HUES64 (cell line): ENCODE results near the gene CLRN2.
"Not testable (repeated sequence)": the region's sequence is repeated elsewhere in the genome, so short reads cannot be mapped to it uniquely, and the experiment has no call there.

ENCODE experiments used
- H3K27ac ChIP-seq: 2 replicates; pipeline ENCODE4 v1.7.0; 2013; ENCODE audit warnings: low read depth, low read length, inconsistent platforms
- H3K27me3 ChIP-seq: 2 replicates; pipeline ENCODE4 v1.6.1; 2013; ENCODE audit warnings: mild to moderate bottlenecking, low read length; ENCODE audit not compliant: insufficient read depth
- H3K36me3 ChIP-seq: 2 replicates; pipeline ENCODE4 v1.6.1; 2013; ENCODE audit warnings: mild to moderate bottlenecking, low read length; ENCODE audit not compliant: insufficient read depth
- H3K4me1 ChIP-seq: 2 replicates; pipeline ENCODE4 v1.6.1; 2013; ENCODE audit warnings: mild to moderate bottlenecking, low read length, moderate library complexity; ENCODE audit not compliant: insufficient read depth
- H3K4me3 ChIP-seq: 2 replicates; pipeline ENCODE4 v1.5.1; 2013; ENCODE audit warnings: mild to moderate bottlenecking, low read length, moderate library complexity
- H3K9ac ChIP-seq: 2 replicates; pipeline ENCODE4 v1.6.1; 2013; ENCODE audit warnings: mild to moderate bottlenecking, low read depth, low read length
- H3K9me3 ChIP-seq: 2 replicates; pipeline ENCODE4 v1.6.1; 2013; ENCODE audit warnings: low read depth, low read length; ENCODE audit not compliant: insufficient read depth
- WGBS: fragments of 150-250, 120-280 bp; methylation state at CpG from one replicate; pipeline ENCODE4 v1.1.7; 2013; ENCODE audit warnings: missing lambda C conversion rate; 5-methylcytosine and 5-hydroxymethylcytosine counted together

CLRN2 gene

GRCh38 chr4:17528551-17529165 lies 13.7 kb downstream of the CLRN2 start:
- no peaks in the 10 kb centered on the region for H3K9me3 ChIP-seq
- H3K9ac ChIP-seq = no peak overlapping the region
- H3K4me1 ChIP-seq = no peaks in the 10 kb centered on the region
- H3K4me3 ChIP-seq = no peak overlapping the region
- H3K36me3 ChIP-seq = no peaks in the 10 kb centered on the region
- H3K27ac ChIP-seq = no peak overlapping the region
- 95% methylated on average over 10 of the region's 10 CpGs for WGBS
- no peaks in the 10 kb centered on the region for H3K27me3 ChIP-seq

- Histone ChIP-seq H3K27me3 (no peaks in the 10 kb centered on the region), H3K4me1 (no peaks in the 10 kb centered on the region), H3K9ac (no peak overlapping the region), H3K36me3 (no peaks in the 10 kb centered on the region), H3K9me3 (no peaks in the 10 kb centered on the region), H3K27ac (no peak overlapping the region), H3K4me3 (no peak overlapping the region)
- WGBS = 77% methylated on average over 8 of the region's 8 CpGs
These were observed 16.7 kb downstream of the CLRN2 start for GRCh38 chr4:17531538-17532285.

- no peaks in the 10 kb centered on the region for H3K9me3 ChIP-seq
- 97% methylated on average over 4 of the region's 4 CpGs for WGBS
These were observed 19.7 kb downstream of the CLRN2 start for GRCh38 chr4:17534705-17535104.

GRCh38 chr4:17535242-17535641 lies 20.3 kb downstream of the CLRN2 start:
- no peaks in the 10 kb centered on the region for H3K9me3 ChIP-seq
- no peak overlapping the region for H3K27ac ChIP-seq
- no peaks in the 10 kb centered on the region for H3K27me3 ChIP-seq
- H3K4me3 ChIP-seq = no peak overlapping the region
- WGBS = 96% methylated on average over 3 of the region's 4 CpGs
- H3K9ac ChIP-seq = no peak overlapping the region
- H3K36me3 ChIP-seq = no peaks in the 10 kb centered on the region
- H3K4me1 ChIP-seq = no peaks in the 10 kb centered on the region

More at GRCh38 chr4:17534705-17535104, 19.7 kb downstream of the CLRN2 start:
- H3K27me3 ChIP-seq = no peaks in the 10 kb centered on the region
- no peaks in the 10 kb centered on the region for H3K36me3 ChIP-seq
- H3K4me3 ChIP-seq = no peak overlapping the region
- no peaks in the 10 kb centered on the region for H3K4me1 ChIP-seq
- H3K9ac ChIP-seq = no peak overlapping the region
- H3K27ac ChIP-seq = no peak overlapping the region

GRCh38 chr4:17535906-17536305 lies 20.9 kb downstream of the CLRN2 start:
- WGBS = 95% methylated on average over 3 of the region's 3 CpGs
- H3K9me3 ChIP-seq = no peaks in the 10 kb centered on the region
- H3K36me3 ChIP-seq = no peaks in the 10 kb centered on the region
- no peak overlapping the region for H3K4me3 ChIP-seq
- H3K27me3 ChIP-seq = no peaks in the 10 kb centered on the region
- H3K4me1 ChIP-seq = no peaks in the 10 kb centered on the region
- H3K9ac ChIP-seq = no peak overlapping the region
- no peak overlapping the region for H3K27ac ChIP-seq

- not testable (repeated sequence) for H3K4me1 ChIP-seq, H3K27me3 ChIP-seq, H3K36me3 ChIP-seq, H3K4me3 ChIP-seq, H3K9ac ChIP-seq, H3K9me3 ChIP-seq, H3K27ac ChIP-seq
- WGBS = 91% methylated on average over 5 of the region's 6 CpGs
These were observed 22.1 kb downstream of the CLRN2 start for GRCh38 chr4:17537060-17537459.

- Histone ChIP-seq H3K27ac (no peak overlapping the region), H3K27me3 (peaks cover 10% of the 10 kb centered on the region; the same call in 1 of the 2 replicates), H3K4me1 (peaks cover 9% of the 10 kb centered on the region), H3K4me3 (no peak overlapping the region), H3K9me3 (no peaks in the 10 kb centered on the region), H3K9ac (no peak overlapping the region), H3K36me3 (no peaks in the 10 kb centered on the region)
- whole genome bisulfite sequencing = 31% methylated on average over 5 of the region's 6 CpGs
These were observed 29.2 kb downstream of the CLRN2 start for GRCh38 chr4:17544205-17544604.

- 78% methylated on average over 3 of the region's 3 CpGs for WGBS
- peaks cover 10% of the 10 kb centered on the region; the same call in 1 of the 2 replicates for H3K27me3 ChIP-seq
- H3K36me3 ChIP-seq = no peaks in the 10 kb centered on the region
- peaks cover 9% of the 10 kb centered on the region for H3K4me1 ChIP-seq
- H3K9me3 ChIP-seq = no peaks in the 10 kb centered on the region
- no peak overlapping the region for H3K4me3 ChIP-seq
- no peak overlapping the region for H3K27ac ChIP-seq
- no peak overlapping the region for H3K9ac ChIP-seq
These were observed 29.9 kb downstream of the CLRN2 start for GRCh38 chr4:17544831-17545234.

- Histone ChIP-seq H3K4me3 (no peak overlapping the region), H3K36me3 (no peaks in the 10 kb centered on the region), H3K9me3 (no peaks in the 10 kb centered on the region), H3K27me3 (peaks cover 10% of the 10 kb centered on the region; the same call in 1 of the 2 replicates), H3K4me1 (peaks cover 9% of the 10 kb centered on the region), H3K9ac (no peak overlapping the region), H3K27ac (no peak overlapping the region)
- WGBS = 74% methylated on average over 10 of the region's 11 CpGs
These were observed 30.6 kb downstream of the CLRN2 start for GRCh38 chr4:17545374-17546140.

GRCh38 chr4:17546222-17546621 lies 31.3 kb downstream of the CLRN2 start:
- 93% methylated on average over 10 of the region's 10 CpGs for WGBS
- Histone ChIP-seq H3K27ac (no peak overlapping the region), H3K9me3 (no peaks in the 10 kb centered on the region)

GRCh38 chr4:17546678-17547077 lies 31.7 kb downstream of the CLRN2 start:
- Histone ChIP-seq H3K9ac (no peak overlapping the region), H3K27ac (no peak overlapping the region), H3K4me1 (peaks cover 9% of the 10 kb centered on the region), H3K9me3 (no peaks in the 10 kb centered on the region), H3K4me3 (no peak overlapping the region), H3K36me3 (no peaks in the 10 kb centered on the region), H3K27me3 (peaks cover 10% of the 10 kb centered on the region; the same call in 1 of the 2 replicates)
- 82% methylated on average over 12 of the region's 12 CpGs for WGBS

More at GRCh38 chr4:17546222-17546621, 31.3 kb downstream of the CLRN2 start:
- no peak overlapping the region for H3K4me3 ChIP-seq
- no peak overlapping the region for H3K9ac ChIP-seq
- H3K4me1 ChIP-seq = peaks cover 9% of the 10 kb centered on the region
- peaks cover 10% of the 10 kb centered on the region; the same call in 1 of the 2 replicates for H3K27me3 ChIP-seq
- H3K36me3 ChIP-seq = no peaks in the 10 kb centered on the region
